Liver (tissue), 9 donors: ENCODE data around the gene ALG13. TPM values are rescaled to one million over a fixed set of nuclear protein-coding genes. Genes with fewer than 3 reads are reported as not detected.

ENCODE experiments used
- DNase-seq: peaks from one replicate; pipeline ENCODE4 v3.0.0-alpha.2; 2017; ENCODE audit warnings: low spot score
- H3K27ac ChIP-seq, 2 donors: one replicate each; pipeline ENCODE4 v1.7.0; 2013; ENCODE audit warnings: inconsistent platforms in 2 of 2, low read length in 2 of 2, control low read depth in 1 of 2, low read depth in 1 of 2, mild to moderate bottlenecking in 1 of 2
- H3K27me3 ChIP-seq, 4 donors: one replicate each; pipeline versions ENCODE4 v1.6.1 to v1.7.0; 2013; ENCODE audit warnings: low read length in 3 of 4, inconsistent platforms in 1 of 4, mild to moderate bottlenecking in 1 of 4, moderate library complexity in 1 of 4; ENCODE audit not compliant: control insufficient read depth in 4 of 4, insufficient read depth in 4 of 4
- H3K36me3 ChIP-seq, 4 donors: one replicate each; pipeline versions ENCODE4 v1.6.1 to v1.7.0; 2013; ENCODE audit warnings: low read length in 3 of 4, mild to moderate bottlenecking in 3 of 4, low read depth in 1 of 4, moderate library complexity in 1 of 4; ENCODE audit not compliant: control insufficient read depth in 4 of 4, insufficient read depth in 3 of 4
- H3K4me1 ChIP-seq, 4 donors: one replicate each; pipeline versions ENCODE4 v1.6.1 to v1.7.0; 2013; ENCODE audit warnings: low read length in 3 of 4, mild to moderate bottlenecking in 3 of 4, moderate library complexity in 1 of 4; ENCODE audit not compliant: control insufficient read depth in 4 of 4, insufficient read depth in 4 of 4
- H3K4me3 ChIP-seq, 3 donors: one replicate each; pipeline versions ENCODE4 v1.6.1 to v1.7.0; 2013; ENCODE audit warnings: low read length in 3 of 3, control low read depth in 1 of 3, low read depth in 1 of 3, mild to moderate bottlenecking in 1 of 3
- H3K9ac ChIP-seq, 2 donors: one replicate each; pipeline ENCODE4 v1.7.0; 2013; ENCODE audit warnings: low read length in 2 of 2, mild to moderate bottlenecking in 2 of 2, moderate library complexity in 2 of 2, control low read depth in 1 of 2, low read depth in 1 of 2
- H3K9me3 ChIP-seq, 4 donors: one replicate each; pipeline versions ENCODE4 v1.6.1 to v1.7.0; 2013; ENCODE audit warnings: low read length in 3 of 4; ENCODE audit not compliant: control insufficient read depth in 4 of 4
- EGR1 ChIP-seq, 2 donors: IDR thresholded peaks; 2 replicates each; pipeline ENCODE4 v1.6.1; 2016 to 2018; ENCODE audit warnings: antibody characterized with exemption in 2 of 2, low read depth in 2 of 2
- FOXA1 ChIP-seq: IDR thresholded peaks from 2 replicates; pipeline ENCODE4 v1.6.1; 2016; ENCODE audit warnings: antibody characterized with exemption
- FOXA2 ChIP-seq: IDR thresholded peaks from 2 replicates; pipeline ENCODE4 v1.6.1; 2016; ENCODE audit warnings: antibody characterized with exemption
- GABPA ChIP-seq, 2 donors: IDR thresholded peaks in 1 of 2; conservative IDR thresholded peaks in 1 of 2; 2 replicates each; pipeline ENCODE4 v1.6.1; 2016; ENCODE audit warnings: antibody characterized with exemption in 2 of 2, mild to moderate bottlenecking in 1 of 2, moderate library complexity in 1 of 2
- HNF4A ChIP-seq, 2 donors: conservative IDR thresholded peaks; 2 replicates each; pipeline ENCODE4 v1.6.1; 2016; ENCODE audit warnings: antibody characterized with exemption in 2 of 2, mild to moderate bottlenecking in 2 of 2
- HNF4G ChIP-seq: IDR thresholded peaks from 2 replicates; pipeline ENCODE4 v1.6.1; 2016; ENCODE audit warnings: antibody characterized with exemption
- JUND ChIP-seq, 2 donors: IDR thresholded peaks; 2 replicates each; pipeline ENCODE4 v1.6.1; 2016; ENCODE audit warnings: antibody characterized with exemption in 2 of 2
- MAX ChIP-seq: IDR thresholded peaks from 2 replicates; pipeline ENCODE4 v1.6.1; 2016; ENCODE audit warnings: antibody characterized with exemption
- NR2F2 ChIP-seq: IDR thresholded peaks from 2 replicates; pipeline ENCODE4 v1.6.1; 2016; ENCODE audit warnings: antibody characterized with exemption
- RAD21 ChIP-seq, 2 donors: IDR thresholded peaks; 2 replicates each; pipeline ENCODE4 v1.6.1; 2016; ENCODE audit warnings: antibody characterized with exemption in 2 of 2, mild to moderate bottlenecking in 2 of 2
- REST ChIP-seq: IDR thresholded peaks from 2 replicates; pipeline ENCODE4 v1.6.1; 2016; ENCODE audit warnings: antibody characterized with exemption, mild to moderate bottlenecking
- RXRA ChIP-seq, 2 donors: IDR thresholded peaks; 2 replicates each; pipeline ENCODE4 v1.6.1; 2017 to 2018; ENCODE audit warnings: antibody characterized with exemption in 2 of 2, mild to moderate bottlenecking in 1 of 2
- SP1 ChIP-seq: IDR thresholded peaks from 2 replicates; pipeline ENCODE4 v1.6.1; 2018; ENCODE audit warnings: antibody characterized with exemption, mild to moderate bottlenecking
- TAF1 ChIP-seq: conservative IDR thresholded peaks from 2 replicates; pipeline ENCODE4 v1.6.1; 2016; ENCODE audit warnings: antibody characterized with exemption, mild to moderate bottlenecking
- YY1 ChIP-seq: IDR thresholded peaks from 2 replicates; pipeline ENCODE4 v1.6.1; 2016; ENCODE audit warnings: antibody characterized with exemption, mild to moderate bottlenecking
- WGBS: extraction: QIAGEN DNeasy Blood & Tissue Kit; methylation state at CpG from one replicate; pipeline ENCODE4 v1.1.7; 2013; 5-methylcytosine and 5-hydroxymethylcytosine counted together
- polyA plus RNA-seq, 2 donors: library from polyadenylated mRNA; stranded (reverse) in 1 of 2; unstranded in 1 of 2; fragments of 200-250 nt in 1 of 2; fragments of >200 nt in 1 of 2; fragmentation: Nextera tagmentation in 1 of 2; extraction: Ambion mirVana in 1 of 2; gene quantifications; one replicate each; pipeline versions ENCODE4 v1.2.1 to v1.2.3, GENCODE V29; 2013 to 2015
- total RNA-seq, 2 donors: library from RNA; depleted of rRNA; stranded (reverse); fragments of >200 nt; gene quantifications; one replicate each; pipeline ENCODE4 v1.2.3, GENCODE V29; 2014
- TF ChIP-seq, protein P1 (sequence below): IDR thresholded peaks from 2 replicates; pipeline ENCODE4 v1.6.1; 2016; ENCODE audit warnings: antibody characterized with exemption
- TF ChIP-seq, protein P2 (sequence below): fragments of 150-350 bp; IDR thresholded peaks from 2 replicates; pipeline ENCODE4 v1.5.1; 2017; ENCODE audit warnings: improper control_type of control experiment, low read depth, low read length; ENCODE audit not compliant: missing input control
- TF ChIP-seq, protein P3 (sequence below): IDR thresholded peaks from 2 replicates; pipeline ENCODE4 v1.6.1; 2016; ENCODE audit warnings: antibody characterized with exemption
- donor health status: healthy.
- donor health status: healthy.
- donor health status: healthy.
- donor health status: healthy.
- donor health status: healthy.

Gene ALG13
- total and polyA plus RNA-seq, 4 donors = 21.1 to 37.1 (median 29.7) TPM

- TF ChIP-seq REST = no peak
- TF ChIP-seq HNF4G = no peak
- no peak for TF ChIP-seq FOXA1
Measured at GRCh38 chrX:111742018-111742417, 61.0 kb downstream of the ALG13 start (continued).

GRCh38 chrX:111743316-111743715 lies 62.3 kb downstream of the ALG13 start:
- Histone ChIP-seq H3K27me3 (no peaks in the 10 kb centered on the region), H3K36me3 (peaks cover 0 to 9% (median 7%) of the 10 kb centered on the region in 4 donors), H3K27ac (no peak overlapping the region), H3K9me3 (no peaks in the 10 kb centered on the region), H3K9ac (no peak overlapping the region), H3K4me1 (no peaks in the 10 kb centered on the region), H3K4me3 (no peak overlapping the region)
- TF ChIP-seq RAD21 (IDR thresholded peaks at IDR 0.05) (no peak), FOXA1 (no peak), HNF4A (conservative IDR thresholded peaks at IDR 0.05) (no peak), REST (no peak), RXRA (IDR thresholded peaks at IDR 0.05) (no peak), SP1 (no peak), GABPA (IDR thresholded peaks at IDR 0.05 in 1 of 2, conservative IDR thresholded peaks at IDR 0.05 in 1 of 2) (no peak), EGR1 (IDR thresholded peaks at IDR 0.05; ENCODE audit: low read depth in 2 of 2) (no peak), JUND (IDR thresholded peaks at IDR 0.05) (no peak), MAX (no peak), FOXA2 (no peak), NR2F2 (no peak), TAF1 (no peak), YY1 (no peak), HNF4G (no peak)
- TF ChIP-seq, protein P1, sequence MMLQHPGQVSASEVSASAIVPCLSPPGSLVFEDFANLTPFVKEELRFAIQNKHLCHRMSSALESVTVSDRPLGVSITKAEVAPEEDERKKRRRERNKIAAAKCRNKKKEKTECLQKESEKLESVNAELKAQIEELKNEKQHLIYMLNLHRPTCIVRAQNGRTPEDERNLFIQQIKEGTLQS = no peak
- TF ChIP-seq, protein P2, sequence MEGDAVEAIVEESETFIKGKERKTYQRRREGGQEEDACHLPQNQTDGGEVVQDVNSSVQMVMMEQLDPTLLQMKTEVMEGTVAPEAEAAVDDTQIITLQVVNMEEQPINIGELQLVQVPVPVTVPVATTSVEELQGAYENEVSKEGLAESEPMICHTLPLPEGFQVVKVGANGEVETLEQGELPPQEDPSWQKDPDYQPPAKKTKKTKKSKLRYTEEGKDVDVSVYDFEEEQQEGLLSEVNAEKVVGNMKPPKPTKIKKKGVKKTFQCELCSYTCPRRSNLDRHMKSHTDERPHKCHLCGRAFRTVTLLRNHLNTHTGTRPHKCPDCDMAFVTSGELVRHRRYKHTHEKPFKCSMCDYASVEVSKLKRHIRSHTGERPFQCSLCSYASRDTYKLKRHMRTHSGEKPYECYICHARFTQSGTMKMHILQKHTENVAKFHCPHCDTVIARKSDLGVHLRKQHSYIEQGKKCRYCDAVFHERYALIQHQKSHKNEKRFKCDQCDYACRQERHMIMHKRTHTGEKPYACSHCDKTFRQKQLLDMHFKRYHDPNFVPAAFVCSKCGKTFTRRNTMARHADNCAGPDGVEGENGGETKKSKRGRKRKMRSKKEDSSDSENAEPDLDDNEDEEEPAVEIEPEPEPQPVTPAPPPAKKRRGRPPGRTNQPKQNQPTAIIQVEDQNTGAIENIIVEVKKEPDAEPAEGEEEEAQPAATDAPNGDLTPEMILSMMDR = no peak
- TF ChIP-seq, protein P3, sequence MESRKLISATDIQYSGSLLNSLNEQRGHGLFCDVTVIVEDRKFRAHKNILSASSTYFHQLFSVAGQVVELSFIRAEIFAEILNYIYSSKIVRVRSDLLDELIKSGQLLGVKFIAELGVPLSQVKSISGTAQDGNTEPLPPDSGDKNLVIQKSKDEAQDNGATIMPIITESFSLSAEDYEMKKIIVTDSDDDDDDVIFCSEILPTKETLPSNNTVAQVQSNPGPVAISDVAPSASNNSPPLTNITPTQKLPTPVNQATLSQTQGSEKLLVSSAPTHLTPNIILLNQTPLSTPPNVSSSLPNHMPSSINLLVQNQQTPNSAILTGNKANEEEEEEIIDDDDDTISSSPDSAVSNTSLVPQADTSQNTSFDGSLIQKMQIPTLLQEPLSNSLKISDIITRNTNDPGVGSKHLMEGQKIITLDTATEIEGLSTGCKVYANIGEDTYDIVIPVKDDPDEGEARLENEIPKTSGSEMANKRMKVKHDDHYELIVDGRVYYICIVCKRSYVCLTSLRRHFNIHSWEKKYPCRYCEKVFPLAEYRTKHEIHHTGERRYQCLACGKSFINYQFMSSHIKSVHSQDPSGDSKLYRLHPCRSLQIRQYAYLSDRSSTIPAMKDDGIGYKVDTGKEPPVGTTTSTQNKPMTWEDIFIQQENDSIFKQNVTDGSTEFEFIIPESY = no peak
- DNase-seq = no peak
- 78% methylated on average over 2 of the region's 2 CpGs for WGBS
